Activated naive CD8-positive, alpha-beta T cell treated with anti-CD3 and anti-CD28 coated beads, Interleukin-2, amount 50 U/mL, for 24 hours (primary cell): Measurements from ENCODE around the gene SDHD.
"Not testable (repeated sequence)": the region's sequence is repeated elsewhere in the genome, so short reads cannot be mapped to it uniquely, and the experiment has no call there.

ENCODE experiments used
- ATAC-seq: fragments of 150-1000 bp; cut with Tn5 transposase; one replicate; pipeline ENCODE4 v1.10.0; 2021
- DNase-seq: peaks from one replicate; pipeline ENCODE4 v3.0.0; 2021
- H3K27ac Mint-ChIP-seq: one replicate; pipeline ENCODE4 v1.8.0; 2021; ENCODE audit warnings: mild to moderate bottlenecking, mixed read lengths
- H3K27me3 Mint-ChIP-seq: one replicate; pipeline ENCODE4 v1.8.0; 2021; ENCODE audit warnings: mixed read lengths
- H3K36me3 Mint-ChIP-seq: one replicate; pipeline ENCODE4 v1.8.0; 2021; ENCODE audit warnings: low read depth, mixed read lengths
- H3K4me1 Mint-ChIP-seq: one replicate; pipeline ENCODE4 v1.8.0; 2021; ENCODE audit warnings: mixed read lengths
- H3K4me3 Mint-ChIP-seq: one replicate; pipeline ENCODE4 v1.8.0; 2021; ENCODE audit warnings: mild to moderate bottlenecking, moderate library complexity, mixed read lengths
- H3K9me3 Mint-ChIP-seq: one replicate; pipeline ENCODE4 v1.8.0; 2021; ENCODE audit warnings: mixed read lengths

SDHD gene

GRCh38 chr11:112086422-112087191 lies at the start of gene SDHD, which contains the start of gene TIMM8B:
SDHD (plus strand) TSS chr11:112086873; CDS start chr11:112086908, 35 bp downstream.
TIMM8B (minus strand) TSS chr11:112086756; CDS start chr11:112086723, 33 bp downstream.
- Mint-ChIP-seq H3K27me3 (peaks cover 3% of the 10 kb centered on the region), H3K9me3 (no peaks in the 10 kb centered on the region), H3K27ac (peak within 1 kb of the TSS; percentile 98), H3K4me3 (peak within 1 kb of the TSS; percentile 100), H3K4me1 (peaks cover 60% of the 10 kb centered on the region), H3K36me3 (peaks cover 80% of the 10 kb centered on the region)
- DNase-seq (peak; percentile 95), ATAC-seq (peak; percentile 87)

DNA sequence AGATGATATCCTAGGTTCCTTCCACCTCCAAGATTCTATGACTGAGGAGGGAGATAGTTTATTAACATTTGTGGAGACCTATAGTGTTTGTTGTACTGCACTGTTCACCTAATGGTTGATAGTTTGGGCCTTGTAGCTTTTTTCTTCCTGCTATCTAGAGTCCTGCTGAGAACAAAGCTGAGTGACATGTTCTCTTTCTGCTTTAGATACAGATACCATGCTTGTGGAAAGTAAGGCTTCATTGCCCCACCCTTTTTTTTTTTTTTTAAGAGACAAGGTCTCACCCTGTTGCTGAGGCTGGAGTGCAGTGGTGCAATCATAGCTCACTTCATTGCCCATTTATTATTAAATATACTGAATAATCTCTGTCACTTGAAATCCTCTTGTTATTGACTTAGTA lies 49.1 kb upstream of the SDHD start:
- no peak overlapping the region for H3K4me3 Mint-ChIP-seq
- DNase-seq (no peak), ATAC-seq (no peak)
- H3K36me3 Mint-ChIP-seq = peaks cover 41% of the 10 kb centered on the region
- H3K4me1 Mint-ChIP-seq = peaks cover 14% of the 10 kb centered on the region
- no peaks in the 10 kb centered on the region for H3K27me3 Mint-ChIP-seq
- no peak overlapping the region for H3K27ac Mint-ChIP-seq
- H3K9me3 Mint-ChIP-seq = no peaks in the 10 kb centered on the region

DNA sequence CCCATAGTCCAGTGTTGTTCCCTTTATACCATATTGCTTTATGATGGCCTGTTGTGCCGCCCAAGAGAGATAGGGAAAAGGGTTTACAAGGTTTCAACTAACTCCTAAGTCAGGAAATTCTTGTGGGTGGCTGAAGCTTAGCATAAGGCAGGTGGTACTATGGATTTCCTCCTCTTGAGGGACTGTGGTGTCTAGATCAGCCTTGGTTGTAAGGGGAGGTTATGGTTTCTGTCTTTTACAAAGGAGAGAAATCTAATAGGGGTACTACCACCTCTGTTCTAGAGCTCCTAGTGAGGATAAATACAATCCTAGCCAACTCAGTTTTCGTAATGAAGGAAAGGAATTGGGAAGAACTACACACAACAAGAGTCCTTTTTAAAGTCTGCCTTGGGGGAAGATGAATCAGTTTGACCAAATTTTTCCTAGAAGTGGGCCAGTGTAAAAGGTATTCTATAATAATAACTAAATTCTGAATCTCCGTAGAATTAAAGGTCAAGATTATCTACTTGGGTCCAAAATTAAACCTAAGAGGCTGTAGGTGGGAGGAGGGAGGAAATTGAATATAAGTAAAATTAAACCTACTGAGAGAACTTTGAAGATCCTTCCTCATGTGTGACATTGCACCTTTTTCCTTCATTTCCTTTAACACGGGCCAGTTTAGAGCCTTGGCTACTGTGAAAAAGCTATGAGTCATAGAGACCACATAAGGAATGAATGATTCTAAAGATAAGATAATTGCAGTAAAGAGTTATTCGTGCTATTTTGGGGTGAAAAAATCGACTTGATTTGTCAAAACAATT lies 44.3 kb upstream of the SDHD start:
- Mint-ChIP-seq H3K27ac (peak overlapping the region; percentile 59), H3K9me3 (no peaks in the 10 kb centered on the region), H3K4me3 (no peak overlapping the region), H3K4me1 (peaks cover 19% of the 10 kb centered on the region), H3K27me3 (no peaks in the 10 kb centered on the region), H3K36me3 (peaks cover 64% of the 10 kb centered on the region)
- ATAC-seq (no peak), DNase-seq (no peak)

- DNase-seq (no peak), ATAC-seq (no peak)
- no peaks in the 10 kb centered on the region for H3K27me3 Mint-ChIP-seq
- peaks cover 68% of the 10 kb centered on the region for H3K36me3 Mint-ChIP-seq
- no peak overlapping the region for H3K4me3 Mint-ChIP-seq
- peak overlapping the region; percentile 59 for H3K27ac Mint-ChIP-seq
- peaks cover 22% of the 10 kb centered on the region for H3K4me1 Mint-ChIP-seq
- no peaks in the 10 kb centered on the region for H3K9me3 Mint-ChIP-seq
Observed at GRCh38 chr11:112042961-112043304, 43.7 kb upstream of the SDHD start.

GRCh38 chr11:112044961-112045360 lies 41.7 kb upstream of the SDHD start:
- ATAC-seq (no peak), DNase-seq (no peak)
- Mint-ChIP-seq H3K27ac (no peak overlapping the region), H3K27me3 (no peaks in the 10 kb centered on the region), H3K4me1 (peaks cover 37% of the 10 kb centered on the region), H3K36me3 (peaks cover 70% of the 10 kb centered on the region), H3K9me3 (no peaks in the 10 kb centered on the region), H3K4me3 (no peak overlapping the region)

- not testable (repeated sequence) for H3K9me3 Mint-ChIP-seq, H3K27me3 Mint-ChIP-seq, ATAC-seq, DNase-seq, H3K4me3 Mint-ChIP-seq
- Mint-ChIP-seq H3K4me1 (peaks cover 35% of the 10 kb centered on the region), H3K27ac (peak overlapping the region; percentile 7), H3K36me3 (peaks cover 76% of the 10 kb centered on the region)
Observed at GRCh38 chr11:112046647-112047046, 40.0 kb upstream of the SDHD start.

GRCh38 chr11:112048256-112048655 lies 38.4 kb upstream of the SDHD start:
- not testable (repeated sequence) for H3K27me3 Mint-ChIP-seq, ATAC-seq, H3K9me3 Mint-ChIP-seq, H3K4me3 Mint-ChIP-seq, DNase-seq
- Mint-ChIP-seq H3K27ac (peak overlapping the region; percentile 26), H3K36me3 (peaks cover 75% of the 10 kb centered on the region), H3K4me1 (peaks cover 22% of the 10 kb centered on the region)

DNA sequence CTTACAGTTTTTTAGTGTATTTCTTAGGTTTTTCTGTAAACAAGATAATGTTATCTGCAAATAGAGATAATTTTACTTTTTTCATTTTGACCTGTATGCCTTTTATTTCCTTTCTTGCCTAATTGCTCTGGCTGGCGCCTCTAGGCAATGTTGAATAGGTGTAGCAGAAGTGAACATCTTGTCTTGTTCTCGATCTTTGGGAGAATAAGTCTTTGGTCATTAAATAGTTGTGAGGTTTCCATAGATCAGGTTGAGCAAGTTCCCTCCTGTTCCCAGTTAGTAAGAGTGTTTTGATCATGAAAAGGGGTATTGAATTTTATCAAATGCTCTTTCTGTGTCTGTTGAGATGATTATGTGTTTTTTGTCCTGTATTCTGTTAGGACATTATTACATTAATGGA lies 36.9 kb upstream of the SDHD start:
- peaks cover 71% of the 10 kb centered on the region for H3K36me3 Mint-ChIP-seq
- no peak overlapping the region for H3K4me3 Mint-ChIP-seq
- no peak for DNase-seq
- H3K9me3 Mint-ChIP-seq = no peaks in the 10 kb centered on the region
- ATAC-seq = no peak
- no peak overlapping the region for H3K27ac Mint-ChIP-seq
- no peaks in the 10 kb centered on the region for H3K27me3 Mint-ChIP-seq
- H3K4me1 Mint-ChIP-seq = peaks cover 22% of the 10 kb centered on the region

DNA sequence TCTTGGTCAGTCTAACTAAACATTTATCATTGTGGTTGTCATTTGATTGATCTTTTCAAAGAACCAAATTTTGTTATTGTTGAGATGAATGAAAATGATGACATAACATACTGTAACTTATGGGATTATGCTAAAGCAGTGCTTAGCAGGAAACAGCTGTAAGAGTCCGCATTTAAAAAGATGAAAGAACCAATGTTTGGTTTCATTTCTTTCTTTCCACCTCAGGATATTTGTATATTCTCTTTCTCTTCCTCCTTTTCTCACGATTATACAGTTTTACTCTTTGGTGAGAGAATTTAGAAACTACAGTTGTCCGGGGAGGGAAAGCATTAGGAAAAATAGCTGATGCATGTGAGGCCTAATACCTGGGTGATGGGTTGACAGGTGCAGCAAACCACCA lies 36.0 kb upstream of the SDHD start:
- H3K36me3 Mint-ChIP-seq = peaks cover 67% of the 10 kb centered on the region
- no peaks in the 10 kb centered on the region for H3K27me3 Mint-ChIP-seq
- no peak overlapping the region for H3K4me3 Mint-ChIP-seq
- peaks cover 22% of the 10 kb centered on the region for H3K4me1 Mint-ChIP-seq
- no peak overlapping the region for H3K27ac Mint-ChIP-seq
- ATAC-seq = no peak
- no peaks in the 10 kb centered on the region for H3K9me3 Mint-ChIP-seq
- no peak for DNase-seq

DNA sequence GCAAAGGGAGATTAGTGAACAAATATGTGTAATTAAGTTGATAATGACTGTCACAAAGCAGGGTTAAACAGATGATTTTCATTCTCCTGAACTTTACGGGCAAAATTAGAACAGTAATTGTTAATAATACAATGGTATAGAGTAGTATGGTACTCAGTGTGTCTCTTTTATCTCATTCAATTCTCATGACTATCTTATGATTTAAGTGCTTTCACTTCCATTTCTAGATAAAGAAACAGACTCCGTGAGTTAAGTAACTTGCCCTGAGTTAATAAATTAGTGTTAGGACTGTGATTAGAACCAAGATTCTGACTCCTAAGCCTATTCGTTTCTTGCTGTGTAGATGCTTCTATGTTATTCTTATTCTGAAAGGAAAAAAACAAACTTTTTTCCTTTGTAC lies 34.9 kb upstream of the SDHD start:
- Mint-ChIP-seq H3K9me3 (no peaks in the 10 kb centered on the region), H3K4me3 (no peak overlapping the region), H3K27me3 (no peaks in the 10 kb centered on the region), H3K27ac (no peak overlapping the region), H3K4me1 (peaks cover 30% of the 10 kb centered on the region), H3K36me3 (peaks cover 66% of the 10 kb centered on the region)
- ATAC-seq = no peak
- no peak for DNase-seq

GRCh38 chr11:112057170-112057569 lies 29.5 kb upstream of the SDHD start:
- Mint-ChIP-seq H3K4me3 (no peak overlapping the region), H3K27me3 (no peaks in the 10 kb centered on the region), H3K36me3 (peaks cover 46% of the 10 kb centered on the region), H3K4me1 (peaks cover 17% of the 10 kb centered on the region), H3K27ac (peak overlapping the region; percentile 30), H3K9me3 (no peaks in the 10 kb centered on the region)
- DNase-seq = no peak
- peak; percentile 61 for ATAC-seq

DNA sequence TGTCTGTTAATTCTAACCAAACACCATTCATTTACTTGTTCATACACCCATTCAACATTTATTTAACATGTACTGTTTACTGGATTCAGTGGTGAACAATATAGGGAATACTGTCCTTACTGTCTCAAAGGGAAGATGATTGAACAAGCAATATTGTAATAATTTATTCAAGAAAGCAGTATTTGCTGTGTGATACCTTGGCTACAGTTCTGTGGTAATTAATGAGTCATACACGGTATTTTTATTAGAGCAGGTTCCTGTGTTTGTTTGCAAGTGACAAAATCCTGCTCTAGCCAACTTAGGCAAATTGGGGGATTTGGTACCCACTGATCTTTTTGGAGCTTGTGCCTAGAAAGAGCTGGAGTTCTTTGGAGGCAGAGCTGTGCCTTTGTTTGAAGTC lies 28.6 kb upstream of the SDHD start:
- no peak for DNase-seq
- H3K4me1 Mint-ChIP-seq = peaks cover 17% of the 10 kb centered on the region
- H3K4me3 Mint-ChIP-seq = no peak overlapping the region
- H3K27me3 Mint-ChIP-seq = no peaks in the 10 kb centered on the region
- ATAC-seq = no peak
- H3K36me3 Mint-ChIP-seq = peaks cover 45% of the 10 kb centered on the region
- H3K27ac Mint-ChIP-seq = no peak overlapping the region
- no peaks in the 10 kb centered on the region for H3K9me3 Mint-ChIP-seq

GRCh38 chr11:112062923-112063322 lies 23.8 kb upstream of the SDHD start:
- no peaks in the 10 kb centered on the region for H3K9me3 Mint-ChIP-seq
- H3K27ac Mint-ChIP-seq = no peak overlapping the region
- no peak for ATAC-seq
- no peaks in the 10 kb centered on the region for H3K4me1 Mint-ChIP-seq
- no peaks in the 10 kb centered on the region for H3K27me3 Mint-ChIP-seq
- DNase-seq = no peak
- H3K36me3 Mint-ChIP-seq = peaks cover 19% of the 10 kb centered on the region
- H3K4me3 Mint-ChIP-seq = no peak overlapping the region

DNA sequence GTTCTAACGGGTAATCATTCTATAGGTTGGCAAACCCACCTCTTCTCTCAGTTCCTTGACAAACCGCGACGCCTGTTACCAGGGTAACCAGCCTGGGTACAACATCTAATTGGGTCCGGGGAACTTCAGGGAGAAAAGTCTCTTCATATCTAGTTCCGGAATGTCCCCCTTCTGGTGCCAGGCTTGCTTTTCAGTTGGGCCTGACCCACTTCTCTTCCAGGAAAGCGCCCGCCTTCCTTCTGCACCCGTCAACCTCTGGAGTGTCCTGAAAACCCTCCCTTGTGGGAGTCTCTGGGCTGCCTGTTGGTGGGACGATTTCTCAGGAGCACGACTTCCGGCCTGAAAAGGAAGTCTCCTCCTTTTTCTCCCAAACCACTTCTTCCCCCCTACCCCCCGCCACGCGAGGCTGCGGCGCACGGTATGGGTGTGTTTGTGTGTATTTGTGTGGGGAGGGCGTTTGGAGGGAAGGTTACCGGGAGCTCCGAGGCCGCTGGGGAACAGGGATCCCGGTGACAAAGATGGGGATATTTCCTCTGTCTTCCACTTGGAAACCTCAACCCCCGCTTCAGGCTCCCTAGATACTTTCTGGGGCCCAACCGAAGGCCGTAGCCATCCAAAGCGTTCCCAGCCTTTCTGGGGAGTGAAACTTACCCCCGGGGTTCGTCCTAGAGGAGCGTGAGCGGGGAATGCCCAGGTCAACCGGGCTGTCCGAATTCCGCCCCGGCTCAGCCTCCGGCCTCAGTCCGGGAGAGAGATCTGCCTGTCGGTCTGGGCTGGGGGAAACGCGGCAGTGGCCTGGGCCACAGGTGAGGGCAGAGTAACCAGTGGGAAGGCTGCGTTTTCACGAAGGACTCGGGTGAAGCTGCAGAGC lies 12.5 kb upstream of the SDHD start, which contains the start of the genes NKAPD1 and PIH1D2:
TSS of gene NKAPD1 (plus strand) at position 359 of the 871 bp plus-strand sequence. CDS start 1,276 bp downstream, outside the sequence.
TSS of gene PIH1D2 (minus strand) at position 77 of the 871 bp plus-strand sequence. CDS start 843 bp downstream, outside the sequence.
- Mint-ChIP-seq H3K36me3 (peaks cover 23% of the 10 kb centered on the region), H3K27me3 (peaks cover 4% of the 10 kb centered on the region), H3K4me1 (peaks cover 31% of the 10 kb centered on the region), H3K9me3 (no peaks in the 10 kb centered on the region), H3K27ac (peak within 1 kb of the TSS; percentile 98), H3K4me3 (peak within 1 kb of the TSS; percentile 94)
- DNase-seq (peak; percentile 78), ATAC-seq (peak; percentile 92)
